ENCODE results near the gene EVI5L. TPM values are rescaled to one million over a fixed set of nuclear protein-coding genes. Genes with fewer than 3 reads are reported as not detected.
A peak's percentile ranks its signal among the peaks of the same experiment; 100 is the strongest.

EVI5L gene
- total and polyA plus RNA-seq, 9 donors: 5.1 to 15.9 (median 10.9) TPM

DNA sequence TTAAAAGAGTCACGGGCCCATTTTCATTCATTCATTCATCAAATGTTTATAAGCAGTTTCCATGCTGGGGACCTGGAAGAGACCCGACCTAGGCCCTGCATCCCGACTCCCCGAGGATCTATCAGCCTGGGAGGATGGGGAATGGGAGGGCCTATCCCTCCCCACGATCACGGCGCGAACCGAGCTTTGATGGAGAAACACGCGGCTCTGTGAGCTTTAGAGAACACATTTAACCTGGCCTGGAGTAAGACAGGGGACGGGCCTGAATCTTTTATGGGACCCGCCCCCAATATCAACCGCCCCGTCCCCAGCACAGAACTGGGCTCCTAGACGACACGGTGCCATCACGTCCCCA is 875 bp upstream of the EVI5L start:
- TF ChIP-seq POLR2A (IDR thresholded peaks at IDR 0.05): no peak
- TF ChIP-seq, protein P1, sequence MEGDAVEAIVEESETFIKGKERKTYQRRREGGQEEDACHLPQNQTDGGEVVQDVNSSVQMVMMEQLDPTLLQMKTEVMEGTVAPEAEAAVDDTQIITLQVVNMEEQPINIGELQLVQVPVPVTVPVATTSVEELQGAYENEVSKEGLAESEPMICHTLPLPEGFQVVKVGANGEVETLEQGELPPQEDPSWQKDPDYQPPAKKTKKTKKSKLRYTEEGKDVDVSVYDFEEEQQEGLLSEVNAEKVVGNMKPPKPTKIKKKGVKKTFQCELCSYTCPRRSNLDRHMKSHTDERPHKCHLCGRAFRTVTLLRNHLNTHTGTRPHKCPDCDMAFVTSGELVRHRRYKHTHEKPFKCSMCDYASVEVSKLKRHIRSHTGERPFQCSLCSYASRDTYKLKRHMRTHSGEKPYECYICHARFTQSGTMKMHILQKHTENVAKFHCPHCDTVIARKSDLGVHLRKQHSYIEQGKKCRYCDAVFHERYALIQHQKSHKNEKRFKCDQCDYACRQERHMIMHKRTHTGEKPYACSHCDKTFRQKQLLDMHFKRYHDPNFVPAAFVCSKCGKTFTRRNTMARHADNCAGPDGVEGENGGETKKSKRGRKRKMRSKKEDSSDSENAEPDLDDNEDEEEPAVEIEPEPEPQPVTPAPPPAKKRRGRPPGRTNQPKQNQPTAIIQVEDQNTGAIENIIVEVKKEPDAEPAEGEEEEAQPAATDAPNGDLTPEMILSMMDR (IDR thresholded peaks at IDR 0.05): no peak
- TF ChIP-seq EP300 (IDR thresholded peaks at IDR 0.05): no peak
- Histone ChIP-seq H3K27me3 (no peaks in the 10 kb centered on the region), H3K36me3 (no peaks in the 10 kb centered on the region), H3K4me3 (peak overlapping the region; percentile 25), H3K9me3 (no peaks in the 10 kb centered on the region), H3K4me1 (ENCODE audit: insufficient read depth) (peaks cover 16% of the 10 kb centered on the region), H3K27ac (no peak overlapping the region)
- DNase-seq: no peak
- intact Hi-C loops (cut with DNase I): no loop called here
- 3 to 4% (median 4%) methylated on average over 18 of the region's 18 CpGs for WGBS, 3 donors

DNA sequence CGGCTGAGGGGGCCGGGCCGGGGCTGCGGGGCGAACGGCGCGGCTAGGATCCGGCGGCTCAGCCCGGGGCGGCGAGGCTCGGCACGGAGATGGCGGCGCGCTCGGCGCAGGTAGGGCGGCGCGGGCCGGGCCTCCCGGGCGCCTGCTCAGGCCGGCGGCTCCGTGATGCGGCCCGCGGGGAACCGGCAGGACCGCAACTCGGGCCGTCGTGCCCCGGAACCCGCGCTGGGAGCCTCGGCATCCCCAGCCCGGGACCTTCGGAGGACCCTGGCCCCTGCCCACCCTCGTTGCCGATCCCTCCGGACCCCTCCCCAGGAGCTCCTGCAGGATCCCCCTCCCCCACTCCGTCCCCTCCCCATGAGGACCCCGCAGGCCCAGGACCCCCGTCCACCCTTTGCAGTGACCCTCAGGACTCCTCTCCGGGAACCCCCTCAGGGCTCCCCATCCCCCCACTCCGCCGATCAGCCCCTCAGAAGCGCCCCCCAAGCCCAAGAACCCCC is 304 bp downstream of the EVI5L start:
- H3K27me3 ChIP-seq: no peaks in the 10 kb centered on the region
- peaks cover 16% of the 10 kb centered on the region for H3K4me1 ChIP-seq (ENCODE audit: insufficient read depth)
- H3K4me3 ChIP-seq: peak overlapping the region; percentile 76
- intact Hi-C loops (cut with DNase I): no loop called here
- DNase-seq: peak in 4 of 5 donors; percentile 36 to 70 (median 63)
- WGBS, 3 donors: 0 to 2% (median 1%) methylated on average over 24 to 53 of the region's 53 CpGs
- no peak overlapping the region for H3K27ac ChIP-seq
- TF ChIP-seq, protein P1 (IDR thresholded peaks at IDR 0.05): no peak
- no peak for TF ChIP-seq POLR2A (IDR thresholded peaks at IDR 0.05)
- TF ChIP-seq EP300 (IDR thresholded peaks at IDR 0.05): no peak
- no peaks in the 10 kb centered on the region for H3K9me3 ChIP-seq
- no peaks in the 10 kb centered on the region for H3K36me3 ChIP-seq

DNA sequence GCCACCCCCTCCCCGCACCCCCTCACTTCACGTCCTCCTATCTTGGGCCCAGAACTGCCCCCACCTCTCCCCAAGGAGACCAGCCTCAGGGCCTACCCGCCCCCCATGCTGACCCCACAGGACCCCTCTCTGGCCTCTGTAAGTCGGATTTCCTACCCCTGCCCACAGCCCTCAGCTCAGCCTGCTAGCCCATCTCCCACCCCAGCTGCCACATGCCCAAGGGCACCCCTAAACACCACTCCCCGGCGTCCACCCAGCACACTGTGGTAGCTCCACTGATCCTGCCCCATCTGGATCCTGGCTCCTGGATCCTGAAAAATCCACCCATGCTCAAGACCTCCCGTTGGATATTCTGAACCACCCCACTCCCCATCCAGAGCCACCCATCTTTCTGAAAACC is 805 bp downstream of the EVI5L start:
- intact Hi-C loops (cut with DNase I): no loop called here
- 22 to 30% (median 29%) methylated on average over 6 to 7 of the region's 7 CpGs for WGBS, 3 donors
- H3K9me3 ChIP-seq: no peaks in the 10 kb centered on the region
- H3K4me1 ChIP-seq (ENCODE audit: insufficient read depth): peaks cover 16% of the 10 kb centered on the region
- H3K4me3 ChIP-seq: peak overlapping the region; percentile 76
- no peaks in the 10 kb centered on the region for H3K27me3 ChIP-seq
- no peaks in the 10 kb centered on the region for H3K36me3 ChIP-seq
- DNase-seq: no peak
- TF ChIP-seq, protein P1 (IDR thresholded peaks at IDR 0.05): no peak
- TF ChIP-seq EP300 (IDR thresholded peaks at IDR 0.05) (no peak), POLR2A (IDR thresholded peaks at IDR 0.05) (no peak)
- no peak overlapping the region for H3K27ac ChIP-seq

DNA sequence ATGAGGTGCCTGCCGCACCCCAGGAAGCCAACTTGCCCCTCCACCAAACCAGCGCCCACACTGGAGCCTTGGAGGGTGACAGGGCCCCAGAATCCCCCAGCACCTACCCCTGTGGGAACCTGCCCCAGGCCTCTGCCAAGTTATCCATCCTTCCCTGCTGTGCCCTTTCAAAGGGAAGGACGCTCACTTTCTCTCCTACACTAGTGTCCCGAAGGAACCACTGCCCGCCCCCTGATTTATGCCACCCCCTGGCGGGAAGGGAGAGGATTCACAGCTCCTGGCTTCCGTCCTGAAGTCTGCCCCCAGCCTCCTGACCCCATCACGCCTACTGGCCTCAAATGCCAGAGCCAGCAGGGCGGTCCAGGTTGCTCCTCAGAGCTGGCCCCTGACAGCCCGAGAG is 1.4 kb downstream of the EVI5L start:
- WGBS, 3 donors: 35 to 46% (median 45%) methylated on average over 10 of the region's 10 CpGs
- H3K36me3 ChIP-seq: no peaks in the 10 kb centered on the region
- H3K4me3 ChIP-seq: no peak overlapping the region
- no peaks in the 10 kb centered on the region for H3K9me3 ChIP-seq
- intact Hi-C loops (cut with DNase I): no loop called here
- peak in 3 of 5 donors; percentile 19 to 47 (median 35) for DNase-seq
- H3K27ac ChIP-seq: no peak overlapping the region
- peaks cover 16% of the 10 kb centered on the region for H3K4me1 ChIP-seq (ENCODE audit: insufficient read depth)
- H3K27me3 ChIP-seq: no peaks in the 10 kb centered on the region
- TF ChIP-seq EP300 (IDR thresholded peaks at IDR 0.05): no peak
- no peak for TF ChIP-seq POLR2A (IDR thresholded peaks at IDR 0.05)
- TF ChIP-seq, protein P1 (IDR thresholded peaks at IDR 0.05): no peak
